SKM-1 treated with dmso at 0.1 percent for 144 hours (cell line): ENCODE data around the gene UTS2R.
"Not testable (repeated sequence)": the region's sequence is repeated elsewhere in the genome, so short reads cannot be mapped to it uniquely, and the experiment has no call there.

Experiments used
- DNase-seq: peaks from one replicate; lab custom pipeline; 2025; ENCODE audit not compliant: unreplicated experiment; lab: John Stamatoyannopoulos, UW

Gene UTS2R

GRCh38 chr17:82374626-82375331 lies 3.2 kb downstream of the UTS2R start:
- DNase-seq = no peak

- no peak for DNase-seq
Observed at GRCh38 chr17:82375359-82376041, 3.9 kb downstream of the UTS2R start.

- no peak for DNase-seq
Observed at GRCh38 chr17:82376042-82376730, 4.6 kb downstream of the UTS2R start.

- DNase-seq = not testable (repeated sequence)
Observed at GRCh38 chr17:82377294-82377693, 5.7 kb downstream of the UTS2R start.

GRCh38 chr17:82377924-82378740 lies 6.6 kb downstream of the UTS2R start:
- DNase-seq = no peak

- DNase-seq = no peak
Observed at GRCh38 chr17:82378741-82379021, 7.1 kb downstream of the UTS2R start.

- no peak for DNase-seq
Observed at GRCh38 chr17:82380860-82381702, 9.5 kb downstream of the UTS2R start.

GRCh38 chr17:82381703-82382009 lies 10.1 kb downstream of the UTS2R start:
- not testable (repeated sequence) for DNase-seq

- DNase-seq = not testable (repeated sequence)
Observed at GRCh38 chr17:82382220-82382932, 10.8 kb downstream of the UTS2R start.

- no peak for DNase-seq
Observed at GRCh38 chr17:82382933-82383255, 11.3 kb downstream of the UTS2R start.

GRCh38 chr17:82383411-82383810 lies 11.8 kb downstream of the UTS2R start:
- no peak for DNase-seq

- DNase-seq = no peak
Observed at GRCh38 chr17:82384051-82384729, 12.6 kb downstream of the UTS2R start.

GRCh38 chr17:82384730-82385481 lies 13.3 kb downstream of the UTS2R start:
- no peak for DNase-seq

- no peak for DNase-seq
Observed at GRCh38 chr17:82385559-82386254, 14.1 kb downstream of the UTS2R start.

GRCh38 chr17:82386255-82386831 lies 14.8 kb downstream of the UTS2R start:
- no peak for DNase-seq

- DNase-seq = no peak
Observed at GRCh38 chr17:82386881-82387704, 15.5 kb downstream of the UTS2R start.

- no peak for DNase-seq
Observed at GRCh38 chr17:82387705-82388106, 16.1 kb downstream of the UTS2R start.
